Measurements from ENCODE around the gene CTRB1. TPM values are rescaled to one million over a fixed set of nuclear protein-coding genes. Genes with fewer than 3 reads are reported as not detected.

CTRB1 gene
- total RNA-seq, 1 experiment from 2014 or later = not detected

GRCh38 chr16:75226550-75227360, 8.0 kb downstream of the CTRB1 start:
- DNase-seq = peak; percentile 73
- H3K36me3 ChIP-seq (replicated peaks; ENCODE audit: control insufficient read depth, insufficient read depth, low read length) = peaks cover 7% of the 10 kb centered on the region
- H3K27me3 ChIP-seq (ENCODE audit: control insufficient read depth, insufficient read depth, low read length) = no peaks in the 10 kb centered on the region
- H3K4me3 ChIP-seq (ENCODE audit: insufficient read depth, low read depth, low read length) = no peak overlapping the region

DNA sequence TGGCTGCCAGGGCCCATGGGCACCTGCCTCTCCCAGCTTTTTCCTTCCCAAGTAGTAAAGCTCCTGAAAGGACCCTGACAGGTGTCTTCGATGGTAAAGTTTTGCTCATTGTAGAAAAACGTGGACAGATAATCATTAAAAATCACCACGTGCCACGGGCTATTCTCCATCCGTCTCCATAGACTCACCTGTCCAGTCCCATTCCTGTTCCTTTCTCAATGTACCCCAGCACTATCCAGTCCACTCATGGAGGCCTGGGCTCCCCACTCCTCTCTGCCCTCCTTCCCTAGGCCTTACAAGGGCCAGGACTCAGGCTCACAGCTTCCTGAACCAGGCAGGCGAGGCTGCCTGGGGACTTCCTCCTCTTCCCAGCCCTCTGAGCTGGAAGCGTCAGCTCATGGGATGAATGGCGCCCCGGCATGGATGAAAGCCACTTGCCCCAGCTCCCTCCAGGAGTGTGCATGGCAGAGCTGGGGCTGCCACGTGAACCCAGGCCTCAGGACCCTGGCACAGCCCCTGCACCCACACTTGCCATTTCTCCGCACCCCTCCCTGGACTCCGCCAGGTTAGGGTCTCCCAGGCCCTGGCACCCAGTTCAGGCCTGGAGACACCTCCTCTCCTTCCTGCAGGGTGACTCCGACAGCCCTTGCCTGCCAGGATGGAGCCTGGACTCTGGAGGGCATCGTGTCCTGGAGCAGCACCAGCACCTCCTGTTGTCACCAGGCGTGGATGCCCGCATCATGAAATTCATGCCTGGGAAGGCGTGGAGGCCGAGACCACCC, 8.8 kb downstream of the CTRB1 start:
- no peak overlapping the region for H3K4me3 ChIP-seq (ENCODE audit: insufficient read depth, low read depth, low read length)
- DNase-seq = peak; percentile 78
- no peaks in the 10 kb centered on the region for H3K27me3 ChIP-seq (ENCODE audit: control insufficient read depth, insufficient read depth, low read length)
- H3K36me3 ChIP-seq (replicated peaks; ENCODE audit: control insufficient read depth, insufficient read depth, low read length) = peaks cover 7% of the 10 kb centered on the region

DNA sequence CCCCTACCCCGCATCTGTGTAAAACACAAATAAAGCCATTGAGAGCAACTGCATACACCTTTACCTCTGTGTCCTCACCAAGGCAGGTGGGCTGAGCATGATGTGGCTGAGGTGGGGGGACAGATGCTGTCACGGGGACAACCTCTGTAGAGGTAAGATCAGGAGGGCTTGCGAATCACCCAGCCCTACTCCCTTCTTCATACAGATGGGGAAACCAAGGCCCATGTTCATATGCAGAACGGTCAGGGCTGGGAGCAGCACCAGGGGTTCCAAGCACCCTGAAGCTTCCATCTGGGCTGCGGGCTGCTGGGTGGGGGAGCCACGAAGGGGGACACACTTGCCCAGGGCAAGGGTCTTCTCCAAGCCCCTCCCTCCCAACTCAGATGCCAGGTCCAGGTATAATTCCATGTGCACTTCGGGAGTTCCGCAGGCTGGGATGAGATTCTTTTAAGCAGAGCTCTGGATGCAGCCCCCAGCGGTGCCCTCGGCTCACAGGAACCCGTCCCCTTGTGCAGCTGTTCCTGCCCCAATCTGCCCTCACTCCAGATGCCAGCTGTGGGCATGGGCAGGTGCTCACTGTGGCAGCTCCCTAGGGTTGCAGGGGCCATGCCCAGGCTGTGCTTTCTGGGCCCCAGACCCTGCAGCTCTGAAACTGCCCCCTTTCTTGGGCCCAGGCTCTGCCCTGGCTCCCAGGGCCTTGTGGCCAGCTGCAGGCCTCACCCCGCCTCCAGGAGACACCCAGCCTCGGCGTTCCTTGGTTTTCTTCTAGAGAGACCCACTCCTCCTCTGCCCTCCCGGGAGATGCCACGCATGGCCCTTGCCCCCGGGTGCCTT, 9.6 kb downstream of the CTRB1 start:
- Histone ChIP-seq H3K27me3 (ENCODE audit: control insufficient read depth, insufficient read depth, low read length) (no peaks in the 10 kb centered on the region), H3K4me3 (ENCODE audit: insufficient read depth, low read depth, low read length) (no peak overlapping the region), H3K36me3 (replicated peaks; ENCODE audit: control insufficient read depth, insufficient read depth, low read length) (peaks cover 14% of the 10 kb centered on the region)
- peak; percentile 67 for DNase-seq

DNA sequence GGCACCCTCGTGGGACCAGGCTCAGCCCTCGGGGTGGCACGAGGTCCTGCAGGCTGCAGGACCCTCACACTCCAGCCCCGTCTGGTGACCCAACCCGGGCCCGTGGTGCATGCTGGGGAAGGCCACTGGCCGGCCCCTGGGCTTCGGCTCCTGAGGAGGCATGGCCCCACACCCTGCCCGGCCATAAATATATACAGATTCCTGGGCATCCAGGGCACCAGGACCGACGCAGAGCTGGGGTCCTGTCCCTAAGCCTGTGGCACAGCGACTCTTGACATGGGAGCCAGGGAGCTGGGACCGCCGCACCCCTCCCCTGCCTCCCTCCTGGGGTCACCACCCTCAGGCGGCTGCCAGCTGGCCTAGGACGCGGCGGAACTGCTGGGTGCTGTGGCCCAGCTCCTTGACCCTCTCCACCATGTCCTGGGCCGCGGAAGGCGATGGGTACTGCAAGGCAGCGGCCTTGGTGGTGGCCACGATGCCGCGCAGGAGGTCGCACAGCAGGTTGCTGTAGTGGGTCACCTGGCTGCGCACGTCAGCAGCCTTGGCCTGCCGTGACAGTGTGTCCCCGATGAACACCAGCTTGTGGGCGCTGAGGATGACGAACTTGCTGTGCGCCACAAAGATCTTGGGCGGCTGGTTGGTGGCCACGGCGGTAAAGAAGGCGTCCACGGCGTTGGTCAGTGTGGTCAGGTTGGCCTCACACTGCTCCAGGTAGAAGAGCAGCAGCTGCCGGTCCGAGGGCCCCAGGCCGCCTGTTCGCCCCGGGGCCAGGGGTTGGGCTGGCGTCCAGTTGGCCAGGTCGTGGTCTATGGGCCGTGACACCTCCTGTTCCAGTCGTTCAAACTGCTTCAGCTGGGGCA, 10.6 kb downstream of the CTRB1 start:
- Histone ChIP-seq H3K4me3 (ENCODE audit: insufficient read depth, low read depth, low read length) (no peak overlapping the region), H3K36me3 (replicated peaks; ENCODE audit: control insufficient read depth, insufficient read depth, low read length) (peaks cover 18% of the 10 kb centered on the region), H3K27me3 (ENCODE audit: control insufficient read depth, insufficient read depth, low read length) (no peaks in the 10 kb centered on the region)
- peak; percentile 59 for DNase-seq

- Histone ChIP-seq H3K4me3 (ENCODE audit: insufficient read depth, low read depth, low read length) (no peak overlapping the region), H3K27me3 (ENCODE audit: control insufficient read depth, insufficient read depth, low read length) (no peaks in the 10 kb centered on the region), H3K36me3 (replicated peaks; ENCODE audit: control insufficient read depth, insufficient read depth, low read length) (peaks cover 26% of the 10 kb centered on the region)
- peak; percentile 39 for DNase-seq
These were observed 11.8 kb downstream of the CTRB1 start for GRCh38 chr16:75230471-75231110.

GRCh38 chr16:75231570-75231969, 12.8 kb downstream of the CTRB1 start:
- H3K27me3 ChIP-seq (ENCODE audit: control insufficient read depth, insufficient read depth, low read length) = no peaks in the 10 kb centered on the region
- peaks cover 28% of the 10 kb centered on the region for H3K36me3 ChIP-seq (replicated peaks; ENCODE audit: control insufficient read depth, insufficient read depth, low read length)
- H3K4me3 ChIP-seq (ENCODE audit: insufficient read depth, low read depth, low read length) = no peak overlapping the region
- no peak for DNase-seq

DNA sequence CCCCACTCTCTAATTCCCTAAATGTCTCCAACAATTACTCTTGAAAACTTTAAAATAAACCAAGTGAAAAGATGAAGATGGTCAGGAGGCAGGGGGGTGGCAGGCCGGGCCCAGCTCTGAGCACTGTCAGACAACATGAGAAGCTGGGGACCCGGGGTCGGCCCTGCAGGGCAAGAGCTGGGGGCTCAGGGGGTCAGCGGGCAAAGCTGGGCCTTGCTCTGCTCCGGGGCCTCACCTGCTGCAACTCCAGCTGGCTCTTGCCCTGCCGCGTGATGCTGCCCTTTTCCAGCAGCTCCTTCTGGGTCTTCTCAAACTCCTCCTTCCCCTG, 14.8 kb downstream of the CTRB1 start:
- Histone ChIP-seq H3K27me3 (ENCODE audit: control insufficient read depth, insufficient read depth, low read length) (no peaks in the 10 kb centered on the region), H3K36me3 (replicated peaks; ENCODE audit: control insufficient read depth, insufficient read depth, low read length) (peaks cover 28% of the 10 kb centered on the region), H3K4me3 (ENCODE audit: insufficient read depth, low read depth, low read length) (no peak overlapping the region)
- DNase-seq = no peak

DNA sequence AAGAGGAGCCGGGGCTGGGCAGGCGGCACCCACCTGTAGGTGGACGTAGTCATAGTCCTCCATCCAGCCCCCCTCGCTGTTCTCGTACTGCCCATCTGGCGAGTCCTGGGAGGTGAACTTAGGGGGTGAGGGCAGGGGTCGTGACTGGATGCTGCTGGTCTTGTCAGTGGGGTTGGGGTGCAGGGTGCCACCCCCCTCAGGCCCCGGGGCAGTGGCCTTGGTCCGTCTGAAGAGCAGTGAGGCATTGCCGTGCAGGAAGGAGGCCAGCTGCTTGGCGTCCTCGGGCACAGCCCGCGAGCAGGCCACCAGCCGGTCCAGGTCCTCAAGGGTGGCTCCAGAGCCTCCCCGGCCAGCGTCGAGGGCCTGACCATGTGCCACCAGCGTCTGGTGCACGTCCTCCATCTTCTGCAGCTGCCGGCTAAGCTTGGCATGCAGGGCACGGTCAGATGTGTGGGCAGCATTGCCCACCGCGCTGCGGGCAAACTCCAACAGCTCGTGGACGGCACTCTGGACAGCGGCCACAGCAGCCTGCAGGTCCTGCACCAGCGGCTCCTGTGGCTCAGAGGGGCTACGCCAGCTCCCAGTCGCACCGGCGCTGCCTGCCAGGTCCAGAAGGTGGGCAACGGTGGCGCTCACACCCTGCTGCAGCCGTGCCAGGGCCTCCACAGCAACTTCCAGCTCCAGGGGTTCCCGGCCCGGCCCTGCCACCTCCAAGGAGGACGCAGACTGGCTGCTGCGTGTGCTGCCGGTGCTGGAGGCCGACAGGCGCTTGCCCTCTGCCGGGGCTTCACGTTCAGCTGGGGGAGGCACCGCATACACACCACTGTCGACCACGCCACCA, 16.3 kb downstream of the CTRB1 start:
- Histone ChIP-seq H3K4me3 (ENCODE audit: insufficient read depth, low read depth, low read length) (no peak overlapping the region), H3K27me3 (ENCODE audit: control insufficient read depth, insufficient read depth, low read length) (no peaks in the 10 kb centered on the region), H3K36me3 (replicated peaks; ENCODE audit: control insufficient read depth, insufficient read depth, low read length) (peaks cover 28% of the 10 kb centered on the region)
- DNase-seq = peak; percentile 77

DNA sequence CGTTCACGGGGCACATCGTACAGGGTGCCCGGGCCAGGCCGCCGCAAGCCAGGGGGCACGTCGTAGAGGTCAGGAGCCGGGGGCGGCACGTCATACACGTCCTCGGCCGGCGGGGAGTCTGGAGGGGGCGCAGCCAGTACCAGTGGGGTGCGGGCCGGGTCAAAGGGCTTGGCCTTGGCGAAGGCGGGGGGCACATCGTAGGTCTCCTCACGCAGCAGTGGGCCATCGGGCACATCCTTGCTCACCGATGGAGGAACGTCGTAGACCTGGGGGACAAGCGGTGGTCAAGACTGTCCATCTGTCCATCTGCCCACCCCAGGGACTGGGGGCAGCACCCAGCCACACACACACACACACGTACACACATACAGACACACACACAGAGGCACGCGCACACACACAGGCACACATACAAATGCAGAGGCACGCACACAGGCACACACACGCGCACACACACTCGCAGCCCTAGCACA, 17.0 kb downstream of the CTRB1 start:
- no peak for DNase-seq
- H3K36me3 ChIP-seq (replicated peaks; ENCODE audit: control insufficient read depth, insufficient read depth, low read length) = peaks cover 27% of the 10 kb centered on the region
- H3K4me3 ChIP-seq (ENCODE audit: insufficient read depth, low read depth, low read length) = no peak overlapping the region
- H3K27me3 ChIP-seq (ENCODE audit: control insufficient read depth, insufficient read depth, low read length) = no peaks in the 10 kb centered on the region

- Histone ChIP-seq H3K4me3 (ENCODE audit: insufficient read depth, low read depth, low read length) (no peak overlapping the region), H3K36me3 (replicated peaks; ENCODE audit: control insufficient read depth, insufficient read depth, low read length) (peaks cover 32% of the 10 kb centered on the region), H3K27me3 (ENCODE audit: control insufficient read depth, insufficient read depth, low read length) (no peaks in the 10 kb centered on the region)
- DNase-seq = no peak
These were observed 17.4 kb downstream of the CTRB1 start for GRCh38 chr16:75236232-75236631.

GRCh38 chr16:75236736-75237397, 18.1 kb downstream of the CTRB1 start:
- Histone ChIP-seq H3K4me3 (ENCODE audit: insufficient read depth, low read depth, low read length) (no peak overlapping the region), H3K36me3 (replicated peaks; ENCODE audit: control insufficient read depth, insufficient read depth, low read length) (peaks cover 35% of the 10 kb centered on the region), H3K27me3 (ENCODE audit: control insufficient read depth, insufficient read depth, low read length) (no peaks in the 10 kb centered on the region)
- no peak for DNase-seq

- peaks cover 40% of the 10 kb centered on the region for H3K36me3 ChIP-seq (replicated peaks; ENCODE audit: control insufficient read depth, insufficient read depth, low read length)
- H3K4me3 ChIP-seq (ENCODE audit: insufficient read depth, low read depth, low read length) = no peak overlapping the region
- H3K27me3 ChIP-seq (ENCODE audit: control insufficient read depth, insufficient read depth, low read length) = no peaks in the 10 kb centered on the region
- no peak for DNase-seq
These were observed 18.8 kb downstream of the CTRB1 start for GRCh38 chr16:75237398-75238131.

All from H7 (cell line).